Measurements from ENCODE around the gene DPYSL4. TPM values are rescaled to one million over a fixed set of nuclear protein-coding genes. Genes with fewer than 3 reads are reported as not detected.

DPYSL4 gene
- total and polyA plus RNA-seq, 2 experiments from 2014 or later: 2.1 TPM

- Histone ChIP-seq H3K27me3 (replicated peaks; ENCODE audit: insufficient read depth) (no peaks in the 10 kb centered on the region), H2AFZ (no peak overlapping the region), H3K9me2 (ENCODE audit: insufficient read depth) (no peaks in the 10 kb centered on the region), H3K36me3 (ENCODE audit: low read depth) (no peaks in the 10 kb centered on the region), H3K4me3 (no peak overlapping the region), H3K79me2 (ENCODE audit: insufficient read depth) (no peaks in the 10 kb centered on the region), H3K9ac (no peak overlapping the region), H3K9me3 (ENCODE audit: low read depth) (no peaks in the 10 kb centered on the region), H3K4me1 (ENCODE audit: insufficient read depth) (no peaks in the 10 kb centered on the region), H4K20me1 (ENCODE audit: insufficient read depth) (no peaks in the 10 kb centered on the region), H3K4me2 (ENCODE audit: unreplicated experiment) (no peak overlapping the region), H3F3A (ENCODE audit: insufficient read depth) (no peaks in the 10 kb centered on the region), H3K27ac (no peak overlapping the region)
- DNase-seq: no peak
- 74 to 76% methylated on average over 15 to 23 of the region's 23 CpGs for WGBS, 2 experiments (ENCODE audit: low coverage in 1 of 2, low lambda C conversion rate in 2 of 2, missing lambda C conversion rate in 2 of 2)
- in situ Hi-C loops (cut with MboI): no loop called here
- TF ChIP-seq EZH2 (IDR thresholded peaks at IDR 0.05; ENCODE audit: insufficient read depth, poor library complexity, severe bottlenecking): no peak
- TF ChIP-seq EZH2phosphoT487 (IDR thresholded peaks at IDR 0.05; ENCODE audit: insufficient read depth, low read depth): no peak
Measured at GRCh38 chr10:132242103-132242840, 55.5 kb downstream of the DPYSL4 start.

- Histone ChIP-seq H3K79me2 (ENCODE audit: insufficient read depth) (no peaks in the 10 kb centered on the region), H2AFZ (no peak overlapping the region), H3K4me3 (no peak overlapping the region), H3K27me3 (replicated peaks; ENCODE audit: insufficient read depth) (no peaks in the 10 kb centered on the region), H3K4me1 (ENCODE audit: insufficient read depth) (no peaks in the 10 kb centered on the region), H3F3A (ENCODE audit: insufficient read depth) (no peaks in the 10 kb centered on the region), H3K9me2 (ENCODE audit: insufficient read depth) (no peaks in the 10 kb centered on the region), H3K36me3 (ENCODE audit: low read depth) (no peaks in the 10 kb centered on the region), H3K9ac (no peak overlapping the region), H3K9me3 (ENCODE audit: low read depth) (no peaks in the 10 kb centered on the region), H3K4me2 (ENCODE audit: unreplicated experiment) (no peak overlapping the region), H3K27ac (no peak overlapping the region), H4K20me1 (ENCODE audit: insufficient read depth) (no peaks in the 10 kb centered on the region)
- 88 to 92% methylated on average over 11 to 12 of the region's 12 CpGs for WGBS, 2 experiments (ENCODE audit: low coverage in 1 of 2, low lambda C conversion rate in 2 of 2, missing lambda C conversion rate in 2 of 2)
- in situ Hi-C loops (cut with MboI): no loop called here
- no peak for DNase-seq
- TF ChIP-seq EZH2 (IDR thresholded peaks at IDR 0.05; ENCODE audit: insufficient read depth, poor library complexity, severe bottlenecking) (no peak), EZH2phosphoT487 (IDR thresholded peaks at IDR 0.05; ENCODE audit: insufficient read depth, low read depth) (no peak)
Measured at GRCh38 chr10:132243141-132243540, 56.4 kb downstream of the DPYSL4 start.

GRCh38 chr10:132243626-132244025 is 56.9 kb downstream of the DPYSL4 start:
- no peak for DNase-seq
- no peaks in the 10 kb centered on the region for H3K4me1 ChIP-seq (ENCODE audit: insufficient read depth)
- no peaks in the 10 kb centered on the region for H3K27me3 ChIP-seq (replicated peaks; ENCODE audit: insufficient read depth)
- H3K27ac ChIP-seq: no peak overlapping the region
- no peaks in the 10 kb centered on the region for H3K79me2 ChIP-seq (ENCODE audit: insufficient read depth)
- in situ Hi-C loops (cut with MboI): no loop called here
- H4K20me1 ChIP-seq (ENCODE audit: insufficient read depth): no peaks in the 10 kb centered on the region
- H2AFZ ChIP-seq: no peak overlapping the region
- no peaks in the 10 kb centered on the region for H3F3A ChIP-seq (ENCODE audit: insufficient read depth)
- H3K4me3 ChIP-seq: no peak overlapping the region
- no peaks in the 10 kb centered on the region for H3K36me3 ChIP-seq (ENCODE audit: low read depth)
- no peak overlapping the region for H3K4me2 ChIP-seq (ENCODE audit: unreplicated experiment)
- WGBS, 2 experiments (ENCODE audit: low coverage in 1 of 2, low lambda C conversion rate in 2 of 2, missing lambda C conversion rate in 2 of 2): 86 to 91% methylated on average over 11 of the region's 11 CpGs
- no peaks in the 10 kb centered on the region for H3K9me2 ChIP-seq (ENCODE audit: insufficient read depth)
- no peaks in the 10 kb centered on the region for H3K9me3 ChIP-seq (ENCODE audit: low read depth)
- TF ChIP-seq EZH2phosphoT487 (IDR thresholded peaks at IDR 0.05; ENCODE audit: insufficient read depth, low read depth) (no peak), EZH2 (IDR thresholded peaks at IDR 0.05; ENCODE audit: insufficient read depth, poor library complexity, severe bottlenecking) (no peak)
- no peak overlapping the region for H3K9ac ChIP-seq

GRCh38 chr10:132245056-132245455 is 58.3 kb downstream of the DPYSL4 start:
- H3K9ac ChIP-seq: no peak overlapping the region
- WGBS, 2 experiments (ENCODE audit: low coverage in 1 of 2, low lambda C conversion rate in 2 of 2, missing lambda C conversion rate in 2 of 2): 92 to 95% methylated on average over 14 of the region's 14 CpGs
- no peaks in the 10 kb centered on the region for H3K9me2 ChIP-seq (ENCODE audit: insufficient read depth)
- DNase-seq: no peak
- no peaks in the 10 kb centered on the region for H3F3A ChIP-seq (ENCODE audit: insufficient read depth)
- H3K36me3 ChIP-seq (ENCODE audit: low read depth): no peaks in the 10 kb centered on the region
- no peaks in the 10 kb centered on the region for H3K4me1 ChIP-seq (ENCODE audit: insufficient read depth)
- in situ Hi-C loops (cut with MboI): no loop called here
- H4K20me1 ChIP-seq (ENCODE audit: insufficient read depth): no peaks in the 10 kb centered on the region
- no peak for TF ChIP-seq EZH2phosphoT487 (IDR thresholded peaks at IDR 0.05; ENCODE audit: insufficient read depth, low read depth)
- TF ChIP-seq EZH2 (IDR thresholded peaks at IDR 0.05; ENCODE audit: insufficient read depth, poor library complexity, severe bottlenecking): no peak
- no peaks in the 10 kb centered on the region for H3K9me3 ChIP-seq (ENCODE audit: low read depth)
- no peak overlapping the region for H3K27ac ChIP-seq
- no peaks in the 10 kb centered on the region for H3K79me2 ChIP-seq (ENCODE audit: insufficient read depth)
- no peak overlapping the region for H3K4me2 ChIP-seq (ENCODE audit: unreplicated experiment)
- no peak overlapping the region for H2AFZ ChIP-seq
- no peak overlapping the region for H3K4me3 ChIP-seq
- no peaks in the 10 kb centered on the region for H3K27me3 ChIP-seq (replicated peaks; ENCODE audit: insufficient read depth)

All from GM23248 (cell line).